Nucleus accumbens (tissue), 56 donors: Measurements from ENCODE around the gene MAGOH.
A peak's percentile ranks its signal among the peaks of the same experiment; 100 is the strongest.
"Not testable (repeated sequence)": the region's sequence is repeated elsewhere in the genome, so short reads cannot be mapped to it uniquely, and the experiment has no call there.

Experiments used
- DNase-seq, 56 donors: peaks; one replicate each; lab custom pipeline; 2025; lab: John Stamatoyannopoulos, UW

Gene MAGOH

DNA sequence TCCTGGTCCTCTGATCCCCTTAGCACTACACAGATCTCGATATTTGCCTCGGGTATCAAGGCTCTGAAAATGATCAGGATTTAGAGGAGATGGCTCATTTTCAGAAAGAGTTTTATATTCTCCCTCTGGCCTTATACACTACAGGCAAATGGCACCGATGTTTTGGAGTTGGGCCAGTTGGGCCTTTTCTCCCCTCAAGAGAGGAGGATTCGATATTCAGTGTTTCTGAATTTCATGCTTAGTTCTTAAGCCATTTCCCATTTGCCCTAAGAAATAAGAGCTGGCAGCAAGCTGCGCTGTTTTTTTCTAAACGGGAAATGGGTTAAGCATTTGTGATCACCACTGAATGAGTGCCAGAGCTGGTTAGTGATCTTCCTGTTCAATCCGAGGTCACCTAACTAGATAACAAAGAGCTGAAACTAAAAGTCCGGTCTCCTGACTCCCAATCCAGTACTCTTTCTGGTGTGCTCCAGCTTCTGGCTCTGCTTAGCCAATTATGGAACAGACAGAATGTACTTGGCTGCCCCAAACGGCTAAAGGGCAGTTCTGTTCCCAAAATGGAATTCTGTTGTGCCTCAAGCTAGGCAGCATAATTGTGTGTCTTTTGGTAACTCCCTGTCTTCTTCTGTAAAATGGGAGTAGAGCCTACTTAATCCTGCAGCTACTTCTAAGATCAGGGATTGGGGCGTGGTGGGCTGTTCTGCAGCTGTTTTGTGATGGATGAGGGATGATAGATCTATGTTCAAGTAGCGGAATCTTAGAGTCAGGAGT, 42.9 kb downstream of the MAGOH start:
- no peak for DNase-seq

DNA sequence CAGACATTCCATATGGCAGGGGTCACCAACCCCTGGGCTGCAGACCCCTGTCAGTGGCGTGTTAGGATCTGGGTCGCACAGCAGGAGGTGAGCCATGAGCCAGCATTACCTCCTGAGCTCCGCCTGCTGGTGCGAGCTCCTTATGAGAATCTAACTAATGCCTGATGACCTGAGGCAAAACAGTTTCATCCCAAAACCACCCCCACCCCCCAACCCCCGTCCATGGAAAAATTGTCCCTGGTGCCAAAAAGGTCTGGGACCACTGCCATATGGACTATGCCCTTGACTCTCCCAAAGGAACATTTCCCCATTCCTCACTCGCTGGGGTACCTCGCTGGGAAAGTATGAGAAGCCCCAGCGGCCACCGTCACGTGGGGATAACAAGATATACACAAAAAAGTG, 48.1 kb downstream of the MAGOH start:
- DNase-seq = no peak

DNA sequence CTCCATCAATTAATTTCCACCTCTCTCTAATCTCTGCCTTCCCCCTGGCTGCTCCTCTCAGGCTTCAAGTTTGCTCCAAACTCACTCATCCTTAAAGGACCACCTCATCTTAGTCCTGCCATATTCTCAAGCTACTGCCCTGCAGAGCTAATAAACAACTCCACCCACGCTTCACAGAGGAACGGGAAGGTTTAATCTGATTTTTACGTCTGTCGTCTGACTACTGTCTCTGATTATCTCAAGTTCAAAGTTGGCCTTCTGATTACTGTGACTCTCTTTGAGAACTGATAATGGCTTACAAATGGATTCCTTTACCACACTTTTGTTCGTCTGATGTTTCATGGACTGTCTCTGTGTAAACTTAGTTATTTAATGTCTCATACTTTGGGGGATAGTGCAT, 49.3 kb downstream of the MAGOH start:
- no peak for DNase-seq

DNA sequence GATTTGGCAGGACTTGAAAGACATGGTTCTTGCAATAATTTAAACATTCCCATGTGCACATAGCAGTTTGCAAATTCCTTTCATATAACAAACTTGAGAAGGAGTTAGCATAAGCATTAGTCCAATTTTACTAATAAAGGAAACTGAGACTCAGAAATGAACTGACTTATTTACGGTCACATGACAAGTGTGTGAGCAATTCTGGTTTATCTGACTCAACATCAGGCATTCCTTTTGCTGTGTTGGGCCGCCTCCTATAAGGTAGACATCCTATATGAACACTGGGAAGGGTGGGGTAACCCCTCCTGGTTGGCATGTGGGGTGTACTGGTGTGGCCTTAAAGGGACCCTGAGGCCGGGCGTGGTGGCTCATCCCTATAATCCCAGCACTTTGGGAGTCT, 50.2 kb downstream of the MAGOH start:
- no peak for DNase-seq

DNA sequence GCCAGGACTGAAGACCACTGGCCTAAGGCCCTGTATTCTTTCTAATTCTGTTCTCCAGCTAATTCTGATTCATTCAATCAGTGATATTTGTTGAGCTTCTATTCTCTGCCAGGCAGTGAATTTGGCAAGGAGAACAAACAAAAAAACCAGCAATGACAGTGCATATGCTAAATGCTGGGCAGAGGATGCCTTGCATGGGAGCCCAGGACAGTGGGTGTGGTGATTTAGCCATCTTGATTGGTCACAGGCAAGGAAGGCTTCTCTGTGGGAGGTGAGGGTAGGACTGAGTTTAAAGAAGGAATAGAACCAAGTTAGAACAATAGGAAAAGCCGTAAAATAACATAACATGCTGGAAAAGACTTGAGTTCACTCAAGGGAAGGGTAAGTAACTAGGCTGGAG, 50.9 kb downstream of the MAGOH start:
- DNase-seq = no peak

DNA sequence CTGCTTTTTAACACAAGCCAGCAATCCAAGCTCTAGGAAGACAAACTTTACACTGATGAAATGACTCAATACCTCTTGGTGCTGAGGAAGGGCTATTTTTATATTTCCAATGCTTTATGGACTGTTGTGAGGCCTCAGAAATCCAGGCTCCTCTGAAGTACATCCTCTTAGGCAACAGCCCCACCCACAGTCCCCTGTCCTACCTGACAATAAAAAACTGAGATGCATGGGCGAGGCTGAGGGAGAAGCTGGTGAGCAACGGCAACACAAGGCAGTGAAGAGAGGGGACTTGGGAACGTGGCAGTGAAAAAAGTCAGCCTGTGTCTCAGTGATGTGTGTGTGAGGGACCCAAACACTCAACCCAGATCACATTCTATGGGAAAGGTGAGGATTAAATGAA, 51.8 kb downstream of the MAGOH start:
- no peak for DNase-seq

DNA sequence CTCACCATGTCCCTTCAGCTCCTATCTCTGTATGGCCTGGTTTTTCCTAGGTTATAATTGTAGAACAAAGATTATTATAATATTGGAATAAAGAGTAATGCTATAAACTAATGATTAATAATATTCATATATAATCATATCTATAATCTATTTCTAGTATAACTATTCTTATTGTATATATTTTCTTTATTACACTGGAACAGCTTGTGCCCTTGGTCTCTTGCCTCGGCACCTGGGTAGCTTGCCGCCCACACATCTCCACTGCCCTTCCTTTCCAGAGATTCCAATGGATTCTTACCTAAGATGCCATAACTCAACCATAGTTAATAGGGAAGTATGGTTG, 52.4 kb downstream of the MAGOH start:
- DNase-seq = not testable (repeated sequence)

DNA sequence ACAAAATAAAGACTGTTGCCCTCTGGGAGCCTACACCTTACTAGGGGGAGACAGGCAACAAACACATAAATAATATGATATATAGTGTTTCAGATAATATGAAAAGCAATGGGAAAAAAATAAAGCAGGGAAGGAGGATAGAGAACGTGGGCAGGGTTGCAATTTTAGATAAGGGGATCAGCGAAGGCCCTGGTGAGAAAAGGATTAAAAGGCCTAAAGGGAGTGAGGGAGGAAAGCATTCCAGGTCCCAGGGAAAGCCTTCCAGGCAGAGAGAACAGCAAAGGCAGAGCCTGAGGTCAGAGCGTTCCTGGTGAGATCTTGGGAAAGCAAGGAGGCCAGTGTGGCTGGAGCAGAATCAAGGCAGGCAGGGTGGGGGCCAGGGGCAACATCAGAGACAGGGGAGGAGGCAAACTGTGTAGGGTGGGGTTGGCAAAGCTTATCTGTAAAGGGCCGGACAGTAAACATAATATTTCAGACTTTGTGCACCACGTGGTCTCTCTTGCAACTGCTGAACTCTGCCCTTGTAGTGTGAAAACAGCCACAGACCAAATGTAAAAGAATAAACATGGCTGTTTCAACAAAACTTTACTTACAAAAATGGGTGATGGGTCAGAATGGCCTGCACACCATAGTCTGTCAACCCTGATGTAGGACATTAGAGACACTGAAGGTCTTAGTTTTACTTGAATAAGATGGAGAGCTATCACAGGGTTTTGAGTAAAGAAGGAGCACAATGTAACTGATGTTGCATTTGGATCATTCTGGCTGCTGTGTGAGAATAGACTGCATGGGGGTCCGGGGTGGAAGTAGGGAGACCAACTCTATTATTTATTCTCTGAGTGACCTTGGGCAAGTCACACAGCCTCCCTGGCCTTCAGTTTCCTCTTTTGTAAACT, 55.0 kb downstream of the MAGOH start:
- no peak for DNase-seq

DNA sequence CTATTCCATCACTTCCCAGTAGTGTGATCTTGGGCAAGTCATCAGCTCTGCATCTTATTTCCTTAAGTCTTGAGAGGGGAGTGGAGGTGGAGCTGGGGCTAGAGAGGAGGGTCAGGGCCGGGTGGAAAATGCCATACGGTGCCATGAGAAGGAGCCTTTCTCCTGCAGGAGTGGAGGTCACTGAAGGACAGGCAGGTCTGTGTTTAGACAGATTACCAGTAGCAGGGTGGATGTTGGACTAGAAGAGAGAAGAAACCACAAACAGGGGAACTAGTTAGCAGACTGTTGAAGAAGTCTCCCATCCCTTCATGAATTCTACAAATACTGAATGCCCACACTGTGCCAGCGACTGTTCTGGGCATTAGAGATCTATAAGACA, 55.6 kb downstream of the MAGOH start:
- no peak for DNase-seq

DNA sequence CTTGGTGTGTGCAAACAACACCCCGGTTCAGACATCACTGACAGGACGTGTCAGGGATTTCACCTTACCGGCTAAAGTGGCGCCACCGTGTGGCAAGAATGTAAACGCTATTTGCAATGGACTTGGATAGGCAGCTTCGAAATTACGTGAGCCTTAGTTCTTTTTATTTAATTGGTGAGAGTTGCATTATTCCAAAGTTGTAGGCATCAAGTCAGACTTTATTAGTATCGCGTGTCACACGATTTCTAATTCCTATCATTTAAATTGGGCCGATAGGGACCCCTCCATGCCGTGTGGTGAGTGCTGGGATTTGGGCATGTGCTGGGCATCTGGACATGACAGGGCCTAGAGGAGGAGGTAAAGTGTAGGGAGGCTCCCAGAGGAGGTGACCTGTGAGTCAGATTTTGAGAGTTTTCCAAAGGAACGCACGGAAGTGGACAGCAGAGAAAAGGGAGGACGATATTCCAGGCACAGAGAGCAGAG, 56.2 kb downstream of the MAGOH start:
- peak in 45 of 56 donors; percentile 3 to 86 (median 30) for DNase-seq

DNA sequence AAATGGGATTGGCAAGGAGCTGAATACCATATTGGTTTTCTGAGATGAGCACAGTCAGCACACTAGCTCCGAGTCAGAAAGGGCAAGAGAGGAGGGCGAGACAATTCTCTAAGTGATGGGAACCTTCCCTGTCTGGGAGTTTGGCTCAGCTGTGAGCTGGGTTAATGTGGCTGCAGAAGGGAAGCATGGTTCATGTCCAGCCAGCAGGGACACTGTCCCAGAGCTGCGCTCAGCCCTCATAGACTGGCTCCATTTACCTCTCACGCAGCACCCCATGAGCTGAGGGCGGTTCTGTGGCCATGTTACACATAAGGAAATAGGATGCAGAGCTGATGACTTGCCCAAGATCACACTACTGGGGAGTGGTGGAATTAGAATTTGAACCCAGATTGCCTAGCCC, 57.4 kb downstream of the MAGOH start:
- DNase-seq = no peak

DNA sequence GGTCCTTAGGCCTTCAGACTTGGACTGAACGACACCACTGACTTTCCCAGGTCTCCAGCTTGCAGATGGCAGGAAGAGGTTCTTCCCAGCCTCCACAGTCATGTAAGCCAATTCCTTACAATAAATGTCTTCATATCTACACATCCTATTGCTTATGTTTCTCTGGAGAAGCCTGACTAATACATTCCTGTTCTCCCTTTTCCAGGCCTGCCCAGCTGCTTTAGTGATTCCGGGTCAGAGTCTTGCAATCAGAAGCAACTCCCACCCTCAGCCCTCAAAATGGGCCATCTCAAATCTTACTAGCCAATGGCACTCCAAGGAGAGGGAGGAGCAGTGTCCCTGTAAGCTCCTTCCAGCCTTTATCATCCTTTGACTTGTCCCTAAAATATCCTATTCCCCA, 58.1 kb downstream of the MAGOH start:
- no peak for DNase-seq
